Choroid plexus epithelial cell (primary cell): ENCODE results near the gene ARF1.

Experiments used
- DNase-seq: peaks from one replicate; pipeline ENCODE4 v3.0.0-alpha.2; 2010; ENCODE audit warnings: low read depth
- H3K4me3 ChIP-seq: 2 replicates; pipeline ENCODE4 v1.5.1; 2011; ENCODE audit warnings: low read depth, mild to moderate bottlenecking, control low read depth, low read length, moderate library complexity
- CTCF ChIP-seq: conservative IDR thresholded peaks from 2 replicates; pipeline ENCODE4 v1.5.1; 2011; ENCODE audit warnings: low read depth, mild to moderate bottlenecking, control low read depth, inconsistent platforms, low read length, moderate library complexity

Gene ARF1

GRCh38 chr1:228061411-228062084 lies 21.0 kb upstream of the ARF1 start:
- TF ChIP-seq CTCF = no peak
- DNase-seq = no peak

GRCh38 chr1:228062085-228062791 lies 20.3 kb upstream of the ARF1 start:
- DNase-seq = no peak
- no peak for TF ChIP-seq CTCF
- H3K4me3 ChIP-seq = no peak overlapping the region

More at GRCh38 chr1:228061411-228062084, 21.0 kb upstream of the ARF1 start:
- no peak overlapping the region for H3K4me3 ChIP-seq

GRCh38 chr1:228062812-228063211 lies 19.7 kb upstream of the ARF1 start:
- no peak for TF ChIP-seq CTCF
- DNase-seq = no peak
- no peak overlapping the region for H3K4me3 ChIP-seq

- no peak for DNase-seq
- H3K4me3 ChIP-seq = no peak overlapping the region
- TF ChIP-seq CTCF = no peak
Observed at GRCh38 chr1:228063251-228064191, 19.0 kb upstream of the ARF1 start.

- no peak for DNase-seq
- TF ChIP-seq CTCF = no peak
Observed at GRCh38 chr1:228064296-228064695, 18.2 kb upstream of the ARF1 start.

GRCh38 chr1:228064741-228065542 lies 17.6 kb upstream of the ARF1 start:
- TF ChIP-seq CTCF = no peak
- H3K4me3 ChIP-seq = no peak overlapping the region
- DNase-seq = no peak

More at GRCh38 chr1:228064296-228064695, 18.2 kb upstream of the ARF1 start:
- H3K4me3 ChIP-seq = no peak overlapping the region
